H9 (cell line): ENCODE measurements around the gene JUNB. TPM values are rescaled to one million over a fixed set of nuclear protein-coding genes. Genes with fewer than 3 reads are reported as not detected.

Source experiments
- DNase-seq: peaks from one replicate; pipeline ENCODE4 v3.0.0-alpha.2; 2017
- H2AFZ ChIP-seq: one replicate; pipeline ENCODE4 v1.6.1; 2013; ENCODE audit warnings: mild to moderate bottlenecking, low read length, control low read depth, moderate library complexity
- H2AK5ac ChIP-seq: 2 replicates; pipeline ENCODE4 v1.6.1; 2013; ENCODE audit warnings: low read length, control low read depth, mixed read lengths; ENCODE audit not compliant: insufficient read length
- H2BK120ac ChIP-seq: one replicate; pipeline ENCODE4 v1.6.1; 2013; ENCODE audit warnings: low read depth, mild to moderate bottlenecking, low read length, control low read depth, inconsistent platforms; ENCODE audit not compliant: poor library complexity, severe bottlenecking
- H2BK12ac ChIP-seq: 2 replicates; pipeline ENCODE4 v1.6.1; 2013; ENCODE audit warnings: low read length, control low read depth, mixed read lengths, low read depth; ENCODE audit not compliant: insufficient read length
- H2BK15ac ChIP-seq: 2 replicates; pipeline ENCODE4 v1.6.1; 2013; ENCODE audit warnings: low read depth, low read length, control low read depth
- H2BK20ac ChIP-seq: one replicate; pipeline ENCODE4 v1.6.1; 2013; ENCODE audit warnings: low read depth, mild to moderate bottlenecking, low read length, control low read depth, inconsistent platforms; ENCODE audit not compliant: poor library complexity, severe bottlenecking
- H2BK5ac ChIP-seq: 2 replicates; pipeline ENCODE4 v1.6.1; 2013; ENCODE audit warnings: low read length, control low read depth, mixed read lengths; ENCODE audit not compliant: insufficient read length
- H3K14ac ChIP-seq: 2 replicates; pipeline ENCODE4 v1.6.1; 2013; ENCODE audit warnings: low read length, control low read depth; ENCODE audit not compliant: insufficient read depth
- H3K18ac ChIP-seq: 2 replicates; pipeline ENCODE4 v1.6.1; 2013; ENCODE audit warnings: low read depth, mild to moderate bottlenecking, mixed read lengths, low read length, control low read depth; ENCODE audit not compliant: insufficient read length
- H3K23ac ChIP-seq: 2 replicates; pipeline ENCODE4 v1.6.1; 2013; ENCODE audit warnings: low read length, control low read depth, mixed read lengths, low read depth; ENCODE audit not compliant: insufficient read length
- H3K23me2 ChIP-seq: 2 replicates; pipeline ENCODE4 v1.6.1; 2013; ENCODE audit warnings: low read depth, mild to moderate bottlenecking, mixed read lengths, low read length, control low read depth; ENCODE audit not compliant: insufficient read length, poor library complexity, severe bottlenecking
- H3K27ac ChIP-seq: 2 replicates; pipeline ENCODE4 v1.5.1; 2013; ENCODE audit warnings: low read length, control low read depth, mixed read lengths, low read depth; ENCODE audit not compliant: insufficient read length
- H3K27me3 ChIP-seq: 2 replicates; pipeline ENCODE4 v1.6.1; 2013; ENCODE audit warnings: low read length, control low read depth, inconsistent platforms; ENCODE audit not compliant: insufficient read depth
- H3K4ac ChIP-seq: 2 replicates; pipeline ENCODE4 v1.6.1; 2013; ENCODE audit warnings: low read depth, mild to moderate bottlenecking, control low read depth, inconsistent platforms, low read length, moderate library complexity
- H3K4me1 ChIP-seq: 2 replicates; pipeline ENCODE4 v1.6.1; 2013; ENCODE audit warnings: low read length, control low read depth, inconsistent platforms; ENCODE audit not compliant: insufficient read depth
- H3K4me2 ChIP-seq: 2 replicates; pipeline ENCODE4 v1.6.1; 2013; ENCODE audit warnings: low read length, control low read depth, mixed read lengths; ENCODE audit not compliant: insufficient read length, insufficient read depth
- H3K56ac ChIP-seq: 2 replicates; pipeline ENCODE4 v1.6.1; 2013; ENCODE audit warnings: low read depth, mild to moderate bottlenecking, mixed read lengths, low read length, control low read depth; ENCODE audit not compliant: insufficient read length
- H3K79me1 ChIP-seq: 2 replicates; pipeline ENCODE4 v1.6.1; 2013; ENCODE audit warnings: low read depth, mild to moderate bottlenecking, moderate library complexity, low read length, control low read depth, inconsistent platforms; ENCODE audit not compliant: insufficient read depth, poor library complexity, severe bottlenecking
- H3K79me2 ChIP-seq: 2 replicates; pipeline ENCODE4 v1.6.1; 2013; ENCODE audit warnings: low read length, control low read depth, inconsistent platforms; ENCODE audit not compliant: insufficient read depth
- H3K9ac ChIP-seq: 2 replicates; pipeline ENCODE4 v1.6.1; 2013; ENCODE audit warnings: low read length, control low read depth, mixed read lengths; ENCODE audit not compliant: insufficient read length; ENCODE audit errors: extremely low read depth
- H3K9me3 ChIP-seq: one replicate; pipeline ENCODE4 v1.6.1; 2013; ENCODE audit warnings: low read depth, low read length, inconsistent platforms; ENCODE audit not compliant: control insufficient read depth
- H3T11ph ChIP-seq: one replicate; pipeline ENCODE4 v1.6.1; 2013; ENCODE audit warnings: mild to moderate bottlenecking, low read length, control low read depth, inconsistent platforms
- H4K20me1 ChIP-seq: one replicate; pipeline ENCODE4 v1.6.1; 2013; ENCODE audit not compliant: control insufficient read depth, insufficient read length, insufficient read depth
- H4K5ac ChIP-seq: 2 replicates; pipeline ENCODE4 v1.6.1; 2013; ENCODE audit warnings: low read depth, mild to moderate bottlenecking, mixed read lengths, low read length, control low read depth; ENCODE audit not compliant: insufficient read length
- H4K8ac ChIP-seq: replicated peaks from 2 replicates; pipeline ENCODE4 v1.6.1; 2013; ENCODE audit warnings: low read length, control low read depth, mixed read lengths, low read depth; ENCODE audit not compliant: insufficient read length
- H4K91ac ChIP-seq: 2 replicates; pipeline ENCODE4 v1.6.1; 2013; ENCODE audit warnings: low read depth, mild to moderate bottlenecking, moderate library complexity, mixed read lengths, low read length, control low read depth; ENCODE audit not compliant: insufficient read length
- H3K27ac Mint-ChIP-seq, 3 experiments: 2 replicates in 2 of 3; 3 replicates in 1 of 3; pipeline ENCODE4 v1.8.0; 2020 to 2021; ENCODE audit warnings: mixed read lengths in 3 of 3, mild to moderate bottlenecking in 1 of 3, moderate library complexity in 1 of 3
- H3K27me3 Mint-ChIP-seq: 2 replicates; pipeline ENCODE4 v1.8.0; 2021; ENCODE audit warnings: low read depth, mild to moderate bottlenecking, moderate library complexity, mixed read lengths
- H3K36me3 Mint-ChIP-seq, 3 experiments: 2 replicates in 2 of 3; 3 replicates in 1 of 3; pipeline ENCODE4 v1.8.0; 2020 to 2021; ENCODE audit warnings: low read depth in 3 of 3, mixed read lengths in 3 of 3; ENCODE audit not compliant: insufficient read depth in 1 of 3
- H3K4me1 Mint-ChIP-seq, 2 experiments: 2 replicates each; pipeline ENCODE4 v1.8.0; 2020; ENCODE audit warnings: mixed read lengths in 2 of 2
- H3K4me3 Mint-ChIP-seq, 2 experiments: 2 replicates in 1 of 2; 3 replicates in 1 of 2; pipeline ENCODE4 v1.8.0; 2020 to 2021; ENCODE audit warnings: mild to moderate bottlenecking in 2 of 2, mixed read lengths in 2 of 2, moderate library complexity in 1 of 2
- H3K9me3 Mint-ChIP-seq, 2 experiments: 2 replicates in 1 of 2; 3 replicates in 1 of 2; pipeline ENCODE4 v1.8.0; 2020; ENCODE audit warnings: mild to moderate bottlenecking in 2 of 2, mixed read lengths in 2 of 2, moderate library complexity in 1 of 2
- CTCF ChIP-seq: fragments of 200-600 bp; sonication (generic); conservative IDR thresholded peaks from 3 replicates; pipeline ENCODE4 v1.8.0; 2021; ENCODE audit warnings: antibody characterized with exemption, mild to moderate bottlenecking
- WGBS: extraction: QIAGEN DNeasy Blood & Tissue Kit; methylation state at CpG from one replicate; pipeline ENCODE4 v1.1.7; 2013; ENCODE audit warnings: missing lambda C conversion rate, low lambda C conversion rate, mixed read lengths; ENCODE audit not compliant: insufficient read length; ENCODE audit errors: extremely low coverage; 5-methylcytosine and 5-hydroxymethylcytosine counted together
- total RNA-seq: library from RNA; stranded (reverse); gene quantifications from 2 replicates; pipeline ENCODE4 v1.2.1, GENCODE V29; 2021

JUNB gene
- total RNA-seq, 1 experiment from 2014 or later: 15.9 TPM

- DNase-seq: peak; percentile 94
- Histone ChIP-seq H3K27ac (no peak overlapping the region), H3K56ac (no peak overlapping the region), H3K4me2 (peak overlapping the region; percentile 48), H2AK5ac (no peak overlapping the region), H2BK12ac (no peak overlapping the region), H3K23me2 (peaks cover 37% of the 10 kb centered on the region), H3K27me3 (no peaks in the 10 kb centered on the region; the same call in 1 of the 2 replicates), H3K79me1 (no peaks in the 10 kb centered on the region), H3K9me3 (no peaks in the 10 kb centered on the region), H3K4ac (no peak overlapping the region; the same call in 1 of the 2 replicates), H3K18ac (peak overlapping the region; percentile 95), H3K14ac (peak overlapping the region; percentile 81; the same call in 1 of the 2 replicates), H2BK5ac (no peak overlapping the region), H4K20me1 (no peaks in the 10 kb centered on the region), H3K9ac (peak overlapping the region; percentile 28), H4K5ac (no peak overlapping the region), H2BK120ac (peak overlapping the region; percentile 55), H3K23ac (no peak overlapping the region), H2AFZ (no peak overlapping the region), H4K8ac (no peak overlapping the region), H3K4me1 (peaks cover 2% of the 10 kb centered on the region; the same call in 1 of the 2 replicates), H3T11ph (no peak overlapping the region), H2BK20ac (no peak overlapping the region), H4K91ac (no peak overlapping the region), H2BK15ac (no peak overlapping the region), H3K79me2 (no peaks in the 10 kb centered on the region)
- no CpG with 5 or more reads among the region's 81 CpGs for WGBS
- Mint-ChIP-seq H3K27me3 (peaks cover 8% of the 10 kb centered on the region), H3K4me3 (peak overlapping the region; percentile 85 to 87), H3K9me3 (no peaks in the 10 kb centered on the region), H3K27ac (peak overlapping the region in 2 of 3 experiments; percentile 78 to 97; a peak in 3 of 7 replicates), H3K36me3 (peaks cover 0 to 19% (median 13%) of the 10 kb centered on the region in 3 experiments; a peak in 5 of 7 replicates), H3K4me1 (peaks cover 34 to 35% of the 10 kb centered on the region in 2 experiments)
- no peak for TF ChIP-seq CTCF
These were observed 2.3 kb downstream of the JUNB start for GRCh38 chr19:12793290-12794195.
